Naive B cell (primary cell): ENCODE measurements around the gene BRINP1. TPM values are rescaled to one million over a fixed set of nuclear protein-coding genes. Genes with fewer than 3 reads are reported as not detected.

ENCODE experiments used
- ATAC-seq, 2 donors: fragments of 150-1000 bp; cut with Tn5 transposase; 2 replicates each; pipeline ENCODE4 v1.10.0; 2021; ENCODE audit warnings: low read depth in 2 of 2, mild to moderate bottlenecking in 2 of 2, moderate library complexity in 2 of 2
- DNase-seq: peaks from one replicate; pipeline ENCODE4 v3.0.0; 2022
- H3K27ac Mint-ChIP-seq, 6 donors: one replicate each; pipeline ENCODE4 v1.8.0; 2020 to 2022; ENCODE audit warnings: mild to moderate bottlenecking in 6 of 6, mixed read lengths in 6 of 6, moderate library complexity in 5 of 6, inconsistent platforms in 2 of 6
- H3K27me3 Mint-ChIP-seq, 3 donors: one replicate each; pipeline ENCODE4 v1.8.0; 2021 to 2022; ENCODE audit warnings: mixed read lengths in 3 of 3, mild to moderate bottlenecking in 1 of 3
- H3K36me3 Mint-ChIP-seq, 2 donors: one replicate each; pipeline ENCODE4 v1.8.0; 2020 to 2022; ENCODE audit warnings: mixed read lengths in 2 of 2, inconsistent platforms in 1 of 2, mild to moderate bottlenecking in 1 of 2
- H3K4me1 Mint-ChIP-seq, 3 donors: one replicate each; pipeline ENCODE4 v1.8.0; 2020 to 2022; ENCODE audit warnings: mixed read lengths in 3 of 3, inconsistent platforms in 1 of 3, mild to moderate bottlenecking in 1 of 3, moderate library complexity in 1 of 3
- H3K4me3 Mint-ChIP-seq, 8 donors: one replicate each; pipeline ENCODE4 v1.8.0; 2020 to 2022; ENCODE audit warnings: mild to moderate bottlenecking in 8 of 8, mixed read lengths in 8 of 8, moderate library complexity in 8 of 8, inconsistent platforms in 2 of 8
- H3K9me3 Mint-ChIP-seq, 7 donors: one replicate each; pipeline ENCODE4 v1.8.0; 2020 to 2022; ENCODE audit warnings: mixed read lengths in 7 of 7, mild to moderate bottlenecking in 5 of 7, inconsistent platforms in 2 of 7, moderate library complexity in 1 of 7
- polyA plus RNA-seq, 6 donors: library from polyadenylated mRNA; unstranded; fragments of 300-500 nt; fragmentation: Illumina TruSeq; gene quantifications; one replicate each; pipeline ENCODE4 v1.2.3, GENCODE V29; 2021; ENCODE audit warnings: low read depth in 6 of 6

BRINP1 gene
- polyA plus RNA-seq, 6 donors from 2014 or later = not detected

DNA sequence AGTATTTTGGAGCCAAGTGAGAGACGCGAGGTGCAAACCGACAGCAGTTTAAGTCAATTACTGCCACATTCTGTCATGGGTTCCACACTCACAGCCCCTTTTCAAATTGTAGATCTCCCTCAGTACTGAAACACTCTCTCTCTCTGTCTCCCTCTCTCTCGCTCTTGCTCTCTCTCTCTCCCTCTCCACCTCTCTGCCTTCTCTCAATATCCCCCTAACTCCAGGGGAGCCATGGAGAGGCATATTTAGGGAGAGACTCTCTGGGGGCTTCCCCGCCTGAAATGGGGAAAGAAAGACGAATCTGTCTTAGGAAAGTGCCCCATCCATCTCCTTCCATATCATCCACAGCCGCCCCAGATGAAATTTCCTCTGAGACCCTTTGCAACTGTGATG, 1.6 kb downstream of the BRINP1 start:
- Mint-ChIP-seq H3K36me3 (peaks cover 0 to 22% of the 10 kb centered on the region in 2 donors), H3K9me3 (peaks cover 5 to 30% (median 15%) of the 10 kb centered on the region in 7 donors), H3K27me3 (peaks cover 50 to 79% (median 74%) of the 10 kb centered on the region in 3 donors), H3K27ac (peak overlapping the region in 1 of 6 donors; percentile 25), H3K4me3 (peak overlapping the region in 2 of 8 donors; percentile 29 to 63), H3K4me1 (peaks cover 0 to 13% (median 3%) of the 10 kb centered on the region in 3 donors)
- DNase-seq = no peak
- no peak for ATAC-seq

DNA sequence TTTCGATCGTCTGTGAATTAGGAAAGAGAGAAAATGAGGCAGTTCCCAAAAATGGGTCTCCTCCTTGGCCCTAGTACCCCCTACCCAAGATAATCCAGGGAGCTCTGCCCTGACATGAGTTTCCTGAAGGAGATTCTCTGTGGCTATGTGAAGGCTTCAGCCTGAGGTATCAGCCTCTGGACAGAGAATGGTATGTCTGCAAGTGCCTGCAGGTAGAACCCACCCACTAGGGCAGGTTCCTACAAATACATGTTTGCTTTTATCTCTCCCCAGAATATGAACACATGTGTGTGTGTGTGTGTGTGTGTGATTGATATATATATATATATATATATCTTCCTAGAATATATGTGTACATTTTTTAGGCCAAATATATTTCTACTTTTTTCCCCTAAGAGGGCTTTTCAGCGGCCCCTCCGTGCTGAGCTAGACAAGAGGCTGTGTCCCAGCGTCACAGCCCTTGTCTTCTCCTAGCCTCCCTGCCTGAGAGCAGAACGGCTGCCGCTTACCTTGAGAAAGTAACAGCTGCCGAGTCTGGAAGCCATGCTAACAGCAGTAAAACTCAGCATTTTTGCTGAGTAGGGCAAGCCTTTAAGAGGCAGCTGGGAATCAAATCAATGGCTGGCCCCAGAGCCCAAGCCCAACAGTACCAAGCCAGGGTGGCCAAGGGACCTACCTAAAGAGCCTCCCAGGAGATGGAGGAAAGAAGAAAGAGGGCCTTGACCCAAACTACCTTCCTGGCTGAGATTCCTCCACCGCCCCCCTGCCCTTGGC, 2.1 kb downstream of the BRINP1 start:
- DNase-seq (no peak), ATAC-seq (no peak)
- Mint-ChIP-seq H3K36me3 (peaks cover 0 to 22% of the 10 kb centered on the region in 2 donors), H3K4me1 (peaks cover 0 to 13% (median 3%) of the 10 kb centered on the region in 3 donors), H3K9me3 (peaks cover 5 to 27% (median 18%) of the 10 kb centered on the region in 7 donors), H3K27ac (no peak overlapping the region), H3K27me3 (peaks cover 50 to 85% (median 75%) of the 10 kb centered on the region in 3 donors), H3K4me3 (peak overlapping the region in 1 of 8 donors; percentile 16)

DNA sequence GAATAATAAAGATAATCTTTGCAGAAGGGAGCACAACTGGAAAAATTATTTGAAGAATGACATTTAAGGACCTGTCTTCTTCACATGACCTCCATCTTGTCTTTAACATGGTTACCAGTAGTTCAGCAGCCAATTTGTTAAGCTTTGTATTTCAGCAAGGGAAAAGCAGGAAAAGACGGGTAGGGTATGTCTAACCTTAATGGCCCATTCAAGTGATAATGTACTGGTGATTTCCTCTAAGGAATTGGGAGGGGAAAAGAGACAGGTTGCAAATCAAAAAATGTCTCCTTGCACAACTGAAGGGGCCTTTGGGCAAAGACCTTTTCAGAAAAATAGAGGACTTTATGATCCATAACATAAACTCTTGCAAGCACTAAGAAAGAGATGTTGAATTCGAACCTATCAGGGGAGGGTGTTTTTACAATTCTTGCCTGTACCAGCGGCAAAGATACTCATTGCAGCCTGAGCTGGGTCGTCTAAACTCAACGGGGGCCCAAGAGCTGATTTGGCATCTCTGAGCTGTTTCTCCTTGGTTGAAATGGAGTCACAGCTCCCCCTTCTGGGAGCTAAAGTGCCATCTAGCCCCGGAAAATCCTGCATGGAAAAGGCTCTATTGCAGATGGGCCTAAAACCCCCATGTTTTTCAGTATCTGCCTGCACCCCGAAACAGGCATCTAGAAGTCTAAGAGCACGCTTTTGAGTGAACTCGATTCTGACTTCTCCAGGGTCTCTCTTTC, 3.8 kb downstream of the BRINP1 start:
- H3K27me3 Mint-ChIP-seq = peaks cover 37 to 78% (median 61%) of the 10 kb centered on the region in 3 donors
- peaks cover 0 to 9% (median 3%) of the 10 kb centered on the region in 3 donors for H3K4me1 Mint-ChIP-seq
- ATAC-seq (no peak), DNase-seq (no peak)
- H3K27ac Mint-ChIP-seq = no peak overlapping the region
- H3K9me3 Mint-ChIP-seq = peaks cover under 1 to 13% (median 10%) of the 10 kb centered on the region in 7 donors
- peaks cover 0 to 11% of the 10 kb centered on the region in 2 donors for H3K36me3 Mint-ChIP-seq
- H3K4me3 Mint-ChIP-seq = no peak overlapping the region

DNA sequence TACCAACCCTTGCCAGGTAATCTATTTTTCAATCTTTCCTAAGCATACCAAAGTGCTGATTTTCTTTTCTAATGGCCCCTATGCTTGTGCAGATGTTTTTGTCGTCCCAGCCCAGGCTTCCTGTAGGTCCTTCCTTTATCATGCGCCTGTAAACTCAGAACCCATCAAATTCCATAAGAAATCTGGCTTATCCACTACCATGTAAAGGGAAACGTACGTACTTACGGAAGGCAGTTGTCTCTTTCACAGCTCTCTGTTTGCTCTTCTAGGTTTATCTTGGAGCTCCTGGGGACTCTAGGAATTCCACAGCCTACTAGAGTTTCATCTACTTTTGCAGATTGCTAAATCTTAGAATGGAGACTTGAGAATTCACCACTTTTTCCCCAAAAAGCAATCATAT, 9.0 kb downstream of the BRINP1 start:
- DNase-seq = no peak
- no peaks in the 10 kb centered on the region for H3K36me3 Mint-ChIP-seq
- ATAC-seq = no peak
- H3K4me3 Mint-ChIP-seq = no peak overlapping the region
- H3K9me3 Mint-ChIP-seq = peaks cover 0 to 16% (median 2%) of the 10 kb centered on the region in 7 donors
- no peak overlapping the region for H3K27ac Mint-ChIP-seq
- H3K27me3 Mint-ChIP-seq = peaks cover 0 to 36% (median 19%) of the 10 kb centered on the region in 3 donors
- H3K4me1 Mint-ChIP-seq = no peaks in the 10 kb centered on the region

DNA sequence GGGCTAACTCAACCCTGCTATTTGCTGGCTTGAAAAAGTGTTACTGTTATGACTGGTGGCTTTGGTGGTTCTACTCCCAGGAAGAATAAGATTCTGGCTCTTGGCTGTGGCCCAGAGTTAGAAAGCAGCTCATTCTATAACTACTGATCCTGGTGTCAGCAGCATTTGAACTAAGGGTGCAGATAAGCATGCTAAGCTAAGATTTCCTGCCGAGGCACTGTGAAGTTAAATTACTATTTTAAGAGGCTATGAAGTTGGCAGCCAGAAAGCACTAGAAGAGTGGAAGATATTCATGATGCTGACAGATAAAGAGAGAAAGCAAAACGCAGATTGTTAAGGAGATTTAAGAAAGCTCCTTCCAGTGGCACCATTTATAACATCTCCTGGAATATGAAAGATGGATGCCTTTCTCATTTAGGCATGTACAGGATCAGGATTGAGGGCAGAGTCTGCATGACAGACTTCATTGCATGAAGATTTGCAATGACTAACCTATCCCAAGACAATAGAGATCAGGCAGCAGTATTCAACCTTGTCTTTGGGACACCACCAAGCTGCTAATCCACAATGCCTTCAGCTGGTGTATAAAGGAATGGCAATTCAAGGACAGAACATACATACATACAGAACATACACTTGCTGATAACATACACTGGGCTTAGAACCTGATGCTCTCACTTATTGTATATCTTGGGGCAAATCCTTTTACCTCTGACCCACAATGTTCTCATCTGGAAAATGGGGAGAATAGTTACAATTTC, 11.7 kb downstream of the BRINP1 start:
- Mint-ChIP-seq H3K9me3 (peaks cover 0 to 15% (median 0%) of the 10 kb centered on the region in 7 donors), H3K27ac (no peak overlapping the region), H3K4me1 (no peaks in the 10 kb centered on the region), H3K4me3 (no peak overlapping the region), H3K36me3 (no peaks in the 10 kb centered on the region), H3K27me3 (peaks cover 0 to 11% (median 4%) of the 10 kb centered on the region in 3 donors)
- ATAC-seq (no peak), DNase-seq (no peak)

DNA sequence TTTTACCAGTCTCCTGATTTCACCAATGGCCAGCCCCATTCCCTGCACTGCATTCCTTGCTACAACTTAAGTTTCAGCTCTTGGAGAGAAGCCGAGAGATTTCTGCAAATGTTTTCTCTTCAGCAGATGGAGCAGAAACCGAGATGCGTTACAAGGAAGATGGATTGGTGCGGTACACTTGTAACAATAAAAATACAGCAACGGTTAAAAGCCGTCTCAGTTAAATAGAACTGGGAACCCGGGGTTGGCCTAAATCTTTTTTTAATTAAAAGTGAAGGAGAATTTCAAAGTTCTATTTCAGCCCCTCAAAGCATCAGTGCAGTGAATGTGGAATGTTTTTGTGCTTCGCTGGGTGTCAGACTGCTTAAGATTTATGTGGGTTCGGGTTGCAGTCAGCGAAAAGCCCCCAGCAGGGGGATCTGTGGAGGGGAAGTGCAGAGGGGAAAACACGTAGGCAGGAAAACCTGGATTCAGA, 19.8 kb downstream of the BRINP1 start:
- Mint-ChIP-seq H3K36me3 (no peaks in the 10 kb centered on the region), H3K27ac (no peak overlapping the region), H3K27me3 (peaks cover 5 to 13% (median 8%) of the 10 kb centered on the region in 3 donors), H3K4me3 (no peak overlapping the region), H3K9me3 (peaks cover 0 to 8% (median 0%) of the 10 kb centered on the region in 7 donors), H3K4me1 (no peaks in the 10 kb centered on the region)
- no peak for DNase-seq
- no peak for ATAC-seq

DNA sequence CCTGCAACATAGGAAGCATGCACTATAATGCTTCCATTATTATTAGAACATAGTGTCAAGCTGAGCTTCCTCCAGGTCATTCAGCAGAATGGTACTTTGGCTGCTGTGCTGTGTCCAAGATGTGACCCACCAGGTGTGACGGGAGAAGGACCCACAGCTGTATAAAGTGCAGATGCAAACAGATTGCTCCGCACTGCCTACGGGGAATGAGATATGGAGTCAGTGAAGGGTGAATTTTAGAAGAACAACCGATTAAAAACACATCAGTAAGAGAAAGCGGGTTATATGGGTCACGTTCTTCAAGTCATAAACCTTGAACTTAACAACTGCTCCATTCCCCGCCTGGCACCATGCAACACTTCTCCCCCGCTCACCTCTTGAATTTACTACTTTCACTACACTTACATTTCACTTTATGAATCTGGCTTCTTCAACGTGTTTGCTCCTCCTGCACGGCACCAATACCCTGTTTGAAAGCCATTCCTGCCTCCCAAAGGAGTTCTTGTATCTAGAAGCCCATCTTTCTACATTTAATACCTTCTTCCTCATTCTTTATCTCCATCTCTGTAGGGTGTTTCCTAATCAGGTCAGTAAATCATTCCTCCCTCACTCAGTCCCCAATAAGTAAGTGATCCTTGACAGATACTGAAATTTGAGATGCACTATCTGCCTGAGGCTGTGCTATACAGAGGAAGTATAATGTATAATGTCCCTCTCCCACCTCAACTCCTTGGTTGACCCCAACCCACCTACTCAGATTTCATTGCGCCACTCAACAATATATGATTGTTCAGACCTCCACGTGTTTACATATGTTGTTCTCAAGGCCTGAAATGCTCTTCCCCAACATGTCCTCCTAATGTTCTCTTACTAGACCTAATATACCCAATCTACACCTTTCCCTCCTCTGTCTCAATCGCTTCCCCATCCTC, 25.9 kb downstream of the BRINP1 start:
- peaks cover 0 to 8% (median 8%) of the 10 kb centered on the region in 3 donors for H3K27me3 Mint-ChIP-seq
- ATAC-seq (no peak), DNase-seq (no peak)
- no peaks in the 10 kb centered on the region for H3K4me1 Mint-ChIP-seq
- H3K9me3 Mint-ChIP-seq = peaks cover 0 to 6% (median 2%) of the 10 kb centered on the region in 7 donors
- H3K36me3 Mint-ChIP-seq = no peaks in the 10 kb centered on the region
- H3K4me3 Mint-ChIP-seq = no peak overlapping the region
- no peak overlapping the region for H3K27ac Mint-ChIP-seq

DNA sequence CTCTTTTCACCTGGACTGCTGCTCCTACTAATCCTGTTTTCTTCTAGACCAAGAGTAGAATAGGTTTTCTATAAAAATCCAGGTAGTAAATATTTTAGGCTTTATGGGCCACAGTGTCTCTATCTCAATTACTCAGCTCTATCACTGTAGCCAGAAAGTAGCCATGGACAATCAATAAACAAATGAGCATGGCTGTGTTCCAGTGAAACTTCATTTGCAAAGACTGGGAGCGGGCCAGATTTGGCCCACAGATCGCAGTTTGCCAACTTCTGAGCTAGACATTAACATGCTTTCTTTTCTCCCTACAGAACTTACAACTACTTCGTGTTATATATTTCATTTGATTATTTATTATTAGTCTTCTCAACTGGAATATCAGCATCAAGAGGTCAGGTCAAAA, 30.2 kb downstream of the BRINP1 start:
- DNase-seq (no peak), ATAC-seq (no peak)
- Mint-ChIP-seq H3K27me3 (no peaks in the 10 kb centered on the region), H3K9me3 (peaks cover 0 to 9% (median 2%) of the 10 kb centered on the region in 7 donors), H3K27ac (no peak overlapping the region), H3K4me1 (no peaks in the 10 kb centered on the region), H3K36me3 (no peaks in the 10 kb centered on the region), H3K4me3 (no peak overlapping the region)

DNA sequence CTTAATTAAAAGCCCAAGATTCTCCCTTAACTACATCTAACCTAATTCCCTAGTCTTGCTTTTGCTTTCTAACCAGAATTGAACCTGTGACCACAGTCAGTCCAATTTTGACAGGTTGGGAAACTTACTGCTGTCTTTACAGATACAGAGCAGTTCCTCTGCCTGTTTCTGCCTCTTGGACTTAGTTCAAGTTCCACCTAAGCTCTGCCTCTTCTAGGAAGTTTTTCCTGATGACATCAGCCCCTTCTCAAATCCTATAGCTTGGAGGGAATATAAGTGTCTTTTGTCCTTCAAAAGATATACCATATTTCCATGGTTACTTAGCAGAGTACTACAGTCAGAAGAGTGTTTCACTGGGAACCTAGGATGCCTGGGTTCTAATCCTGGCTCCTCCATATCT, 31.7 kb downstream of the BRINP1 start:
- ATAC-seq (no peak), DNase-seq (no peak)
- H3K4me1 Mint-ChIP-seq = no peaks in the 10 kb centered on the region
- H3K27me3 Mint-ChIP-seq = no peaks in the 10 kb centered on the region
- H3K9me3 Mint-ChIP-seq = peaks cover 0 to 9% (median 2%) of the 10 kb centered on the region in 7 donors
- no peak overlapping the region for H3K27ac Mint-ChIP-seq
- no peaks in the 10 kb centered on the region for H3K36me3 Mint-ChIP-seq
- no peak overlapping the region for H3K4me3 Mint-ChIP-seq

DNA sequence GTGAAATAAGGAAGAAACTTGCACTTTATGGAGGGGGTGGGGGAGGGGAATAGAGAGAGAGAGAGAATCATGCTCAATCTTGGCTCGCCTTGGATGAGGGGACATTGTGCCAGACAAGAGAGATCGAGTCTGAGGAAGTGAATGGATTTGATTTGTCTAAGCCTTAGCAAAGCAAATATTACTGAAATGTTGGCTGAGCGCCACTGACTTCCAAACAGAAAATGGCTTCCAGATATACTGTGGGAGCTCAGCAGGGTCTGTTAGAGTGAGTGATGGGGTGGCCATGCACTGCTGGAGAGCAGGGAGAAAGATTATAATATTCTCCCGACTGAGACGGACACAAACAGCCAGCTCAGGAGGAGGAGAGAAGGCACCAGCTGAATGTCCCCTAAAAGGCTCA, 34.5 kb downstream of the BRINP1 start:
- no peaks in the 10 kb centered on the region for H3K4me1 Mint-ChIP-seq
- no peak overlapping the region for H3K27ac Mint-ChIP-seq
- no peak for ATAC-seq
- H3K9me3 Mint-ChIP-seq = peaks cover 2 to 16% (median 5%) of the 10 kb centered on the region in 7 donors
- peaks cover 0 to 5% (median 0%) of the 10 kb centered on the region in 3 donors for H3K27me3 Mint-ChIP-seq
- no peak overlapping the region for H3K4me3 Mint-ChIP-seq
- no peak for DNase-seq
- H3K36me3 Mint-ChIP-seq = no peaks in the 10 kb centered on the region

DNA sequence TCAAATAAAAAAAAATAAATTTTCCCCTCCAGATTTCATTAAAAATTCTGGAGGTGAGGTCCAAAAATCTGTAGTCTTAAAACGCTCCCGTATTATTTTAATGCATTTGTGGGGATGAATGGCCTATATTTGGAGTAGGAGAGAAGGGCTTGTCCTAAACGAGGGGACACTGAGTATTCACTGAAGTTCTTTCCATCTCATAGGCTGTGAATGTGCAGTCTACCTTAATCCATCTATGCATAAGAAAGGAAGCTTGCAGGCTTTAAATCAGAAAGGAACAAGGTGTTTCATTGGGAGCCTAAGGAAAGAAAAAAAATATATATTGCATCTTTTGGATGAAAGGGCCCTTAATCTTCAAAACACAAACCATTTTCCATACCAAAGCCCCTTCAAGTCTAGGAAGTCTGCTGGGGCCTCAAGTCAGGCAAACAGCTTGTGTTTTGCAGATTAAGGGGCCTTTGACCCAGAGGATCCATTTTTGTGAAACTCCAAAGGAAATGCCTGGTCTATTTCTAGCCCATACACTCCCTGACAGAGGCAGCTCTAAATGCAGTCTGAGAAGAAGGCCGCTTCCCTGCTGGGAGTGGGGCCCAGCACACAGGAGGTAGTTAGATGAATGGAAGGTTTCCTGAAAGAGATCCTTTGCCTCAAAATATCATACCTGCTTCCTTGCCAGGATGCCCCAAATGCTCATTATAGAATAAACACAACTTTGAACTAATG, 35.6 kb downstream of the BRINP1 start:
- Mint-ChIP-seq H3K4me1 (no peaks in the 10 kb centered on the region), H3K27me3 (peaks cover 0 to 5% (median 0%) of the 10 kb centered on the region in 3 donors), H3K27ac (no peak overlapping the region), H3K9me3 (peaks cover 6 to 22% (median 12%) of the 10 kb centered on the region in 7 donors), H3K36me3 (no peaks in the 10 kb centered on the region), H3K4me3 (no peak overlapping the region)
- no peak for DNase-seq
- no peak for ATAC-seq

DNA sequence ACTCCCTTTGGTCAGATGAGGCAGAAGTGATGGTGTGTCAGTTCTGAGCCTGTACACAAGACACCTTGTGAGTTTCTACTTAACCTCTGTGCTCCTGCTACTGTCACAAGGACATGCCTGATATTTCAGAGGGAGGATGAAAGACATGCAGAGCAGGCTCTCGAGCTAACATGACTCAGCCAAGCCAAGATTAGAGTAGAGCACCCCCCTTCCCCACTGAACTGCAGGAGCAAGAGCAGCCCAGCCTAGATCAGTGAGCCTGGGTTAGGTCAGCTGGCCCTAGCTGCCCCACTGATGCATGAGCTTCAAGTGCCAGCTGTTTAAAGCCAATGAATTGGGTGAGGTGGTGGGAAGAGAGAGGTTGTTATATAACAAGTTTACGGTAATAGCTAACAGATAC, 36.7 kb downstream of the BRINP1 start:
- Mint-ChIP-seq H3K9me3 (peaks cover 7 to 32% (median 16%) of the 10 kb centered on the region in 7 donors), H3K4me3 (no peak overlapping the region), H3K4me1 (no peaks in the 10 kb centered on the region), H3K27ac (no peak overlapping the region), H3K36me3 (peaks cover 0 to 7% of the 10 kb centered on the region in 2 donors), H3K27me3 (peaks cover 0 to 5% (median 0%) of the 10 kb centered on the region in 3 donors)
- no peak for DNase-seq
- no peak for ATAC-seq
